Keratinocyte (primary cell): ENCODE results near the gene SEC16A. TPM values are rescaled to one million over a fixed set of nuclear protein-coding genes. Genes with fewer than 3 reads are reported as not detected.

Experiments used
- DNase-seq: peaks from one replicate; pipeline ENCODE4 v3.0.0-alpha.2; 2011; ENCODE audit warnings: low read depth, missing footprints, low spot score
- FAIRE-seq: peaks from 2 replicates; lab custom pipeline; 2011; peaks lifted over from hg19 to GRCh38; lab: Jason Lieb, UNC
- H2AFZ ChIP-seq: 2 replicates; pipeline ENCODE4 v1.6.0; 2012; ENCODE audit warnings: low read length, control low read depth, inconsistent platforms; ENCODE audit not compliant: control insufficient read depth
- H3K27ac ChIP-seq: 2 replicates; pipeline ENCODE4 v1.5.1; 2011; ENCODE audit warnings: low read length; ENCODE audit not compliant: control insufficient read depth, insufficient read depth
- H3K27me3 ChIP-seq: 3 replicates; pipeline ENCODE4 v1.6.0; 2011; ENCODE audit warnings: low read length; ENCODE audit not compliant: control insufficient read depth, insufficient read depth; ENCODE audit errors: extremely low read depth
- H3K36me3 ChIP-seq, 2 experiments: 2 replicates in 1 of 2; 3 replicates in 1 of 2; pipeline ENCODE4 v1.5.1; 2011; ENCODE audit warnings: low read length in 2 of 2, mild to moderate bottlenecking in 1 of 2; ENCODE audit not compliant: control insufficient read depth in 2 of 2, insufficient read depth in 2 of 2; ENCODE audit errors: extremely low read depth in 1 of 2
- H3K4me1 ChIP-seq: 3 replicates; pipeline ENCODE4 v1.5.1; 2011; ENCODE audit warnings: low read length; ENCODE audit not compliant: control insufficient read depth, insufficient read depth; ENCODE audit errors: extremely low read depth
- H3K4me2 ChIP-seq: 3 replicates; pipeline ENCODE4 v1.6.0; 2011; ENCODE audit warnings: low read depth, low read length; ENCODE audit not compliant: control insufficient read depth, insufficient read depth; ENCODE audit errors: extremely low read depth
- H3K4me3 ChIP-seq, 3 experiments: fragments of 200-600 bp in 1 of 3; sonication (generic) in 1 of 3; 2 replicates in 2 of 3; 3 replicates in 1 of 3; pipeline ENCODE4 v1.5.1; 2011 to 2016; ENCODE audit warnings: low read length in 3 of 3, mild to moderate bottlenecking in 3 of 3, control low read depth in 2 of 3, inconsistent platforms in 1 of 3, low read depth in 1 of 3, mixed read lengths in 1 of 3, mixed run types in 1 of 3, moderate library complexity in 1 of 3; ENCODE audit not compliant: control insufficient read depth in 2 of 3, insufficient read depth in 2 of 3; ENCODE audit errors: extremely low read depth in 1 of 3
- H3K79me2 ChIP-seq: 2 replicates; pipeline ENCODE4 v1.6.0; 2012; ENCODE audit warnings: low read length; ENCODE audit not compliant: control insufficient read depth, insufficient read depth
- H3K9ac ChIP-seq: 3 replicates; pipeline ENCODE4 v1.6.0; 2011; ENCODE audit warnings: low read length; ENCODE audit not compliant: control insufficient read depth, insufficient read depth; ENCODE audit errors: extremely low read depth
- H3K9me1 ChIP-seq: 3 replicates; pipeline ENCODE4 v1.6.0; 2011; ENCODE audit warnings: low read length; ENCODE audit not compliant: control insufficient read depth, insufficient read depth; ENCODE audit errors: extremely low read depth
- H3K9me3 ChIP-seq: 2 replicates; pipeline ENCODE4 v1.5.1; 2012; ENCODE audit warnings: low read depth, low read length; ENCODE audit not compliant: control insufficient read depth
- H4K20me1 ChIP-seq: 3 replicates; pipeline ENCODE4 v1.6.0; 2011; ENCODE audit warnings: low read length; ENCODE audit not compliant: control insufficient read depth, insufficient read depth; ENCODE audit errors: extremely low read depth
- EZH2 ChIP-seq: IDR thresholded peaks from one replicate; pipeline ENCODE4 v1.6.1; 2012; ENCODE audit warnings: inconsistent platforms, mild to moderate bottlenecking, low read length, moderate library complexity
- dilution Hi-C: fragments of 300-500 bp; cut with MboI; formaldehyde crosslinking; loops from one replicate; pipeline ENCODE4 v1.7.0; 2020; ENCODE audit warnings: low sequenced_read_pairs; ENCODE audit not compliant: extremely low pct_ligation_motif_present
- polyA plus RNA-seq, 5 experiments: library from polyadenylated mRNA; depleted of rRNA in 3 of 5; stranded (reverse) in 3 of 5; stranded (forward) in 1 of 5; unstranded in 1 of 5; fragments of >200 nt; gene quantifications; 1 replicate in 1 of 5; 2 replicates in 3 of 5; 3 replicates in 1 of 5; pipeline versions ENCODE4 v1.2.1 to v1.2.3, GENCODE V29; 2011 to 2012; ENCODE audit warnings: missing spikeins in 2 of 5, low read depth in 1 of 5, low replicate concordance in 1 of 5
- TF ChIP-seq, protein P1 (sequence below), 3 experiments: IDR thresholded peaks in 1 of 3; conservative IDR thresholded peaks in 1 of 3; optimal IDR thresholded peaks in 1 of 3; 2 replicates in 2 of 3; 3 replicates in 1 of 3; pipeline versions ENCODE3 to v1.5.1; 2011; ENCODE audit warnings: low read length in 3 of 3, mild to moderate bottlenecking in 3 of 3, moderate library complexity in 2 of 3, control low read depth in 1 of 3, inconsistent platforms in 1 of 3; ENCODE audit not compliant: insufficient read depth in 2 of 3; ENCODE audit errors: extremely low read depth in 1 of 3

SEC16A gene
- polyA plus RNA-seq, 1 donor (not counting 4 experiments of a cell fraction or from before 2014, with no cell fraction given) = 15.8 TPM

DNA sequence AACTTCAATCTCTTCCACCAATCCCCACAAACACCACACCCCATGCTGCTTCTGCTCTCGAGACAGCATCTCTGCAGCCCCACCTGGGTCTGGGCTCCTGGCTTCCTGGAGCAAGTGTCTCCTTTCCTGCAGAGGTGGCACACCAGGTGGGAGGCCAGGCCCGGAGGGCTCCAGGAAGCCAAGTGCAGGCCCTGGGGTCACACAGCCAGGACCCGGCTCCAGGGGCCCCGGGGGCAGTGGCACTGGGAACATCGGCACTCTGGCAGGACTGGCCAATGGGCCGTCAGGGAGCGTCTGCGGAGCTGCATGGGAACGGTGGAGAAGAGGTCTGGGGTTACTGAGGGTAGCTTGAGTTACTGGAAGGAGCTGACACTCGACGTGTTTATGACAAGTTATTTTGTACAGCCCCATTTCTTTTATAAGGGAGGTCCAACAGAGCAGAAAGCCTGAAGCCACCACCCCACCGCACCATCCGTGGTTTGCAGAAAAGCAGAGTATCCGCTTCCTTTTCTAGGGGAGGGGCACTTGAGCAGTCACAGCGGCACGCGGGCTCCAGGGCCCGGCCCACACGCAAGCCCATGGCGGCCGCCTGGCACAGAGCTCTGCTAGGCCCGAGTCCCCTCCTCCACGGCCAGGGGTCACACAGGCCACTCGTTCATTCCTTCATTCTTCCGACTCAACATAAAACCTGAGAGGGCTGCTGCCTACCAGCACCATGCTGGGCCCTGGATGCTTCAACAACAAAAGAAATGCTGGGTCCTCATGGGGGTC is 28.6 kb downstream of the SEC16A start:
- no peaks in the 10 kb centered on the region for H3K27me3 ChIP-seq
- H3K36me3 ChIP-seq = peaks cover 54 to 58% of the 10 kb centered on the region in 2 experiments
- no peaks in the 10 kb centered on the region for H3K4me1 ChIP-seq
- DNase-seq = no peak
- H3K9ac ChIP-seq = no peak overlapping the region
- no peaks in the 10 kb centered on the region for H3K9me1 ChIP-seq
- no peaks in the 10 kb centered on the region for H3K79me2 ChIP-seq
- no peak overlapping the region for H3K4me3 ChIP-seq
- no peak overlapping the region for H3K27ac ChIP-seq
- no peak overlapping the region for H2AFZ ChIP-seq
- dilution Hi-C loops = no loop called here
- H3K4me2 ChIP-seq = no peak overlapping the region
- H4K20me1 ChIP-seq = peaks cover 3% of the 10 kb centered on the region
- TF ChIP-seq EZH2 = no peak
- TF ChIP-seq, protein P1, sequence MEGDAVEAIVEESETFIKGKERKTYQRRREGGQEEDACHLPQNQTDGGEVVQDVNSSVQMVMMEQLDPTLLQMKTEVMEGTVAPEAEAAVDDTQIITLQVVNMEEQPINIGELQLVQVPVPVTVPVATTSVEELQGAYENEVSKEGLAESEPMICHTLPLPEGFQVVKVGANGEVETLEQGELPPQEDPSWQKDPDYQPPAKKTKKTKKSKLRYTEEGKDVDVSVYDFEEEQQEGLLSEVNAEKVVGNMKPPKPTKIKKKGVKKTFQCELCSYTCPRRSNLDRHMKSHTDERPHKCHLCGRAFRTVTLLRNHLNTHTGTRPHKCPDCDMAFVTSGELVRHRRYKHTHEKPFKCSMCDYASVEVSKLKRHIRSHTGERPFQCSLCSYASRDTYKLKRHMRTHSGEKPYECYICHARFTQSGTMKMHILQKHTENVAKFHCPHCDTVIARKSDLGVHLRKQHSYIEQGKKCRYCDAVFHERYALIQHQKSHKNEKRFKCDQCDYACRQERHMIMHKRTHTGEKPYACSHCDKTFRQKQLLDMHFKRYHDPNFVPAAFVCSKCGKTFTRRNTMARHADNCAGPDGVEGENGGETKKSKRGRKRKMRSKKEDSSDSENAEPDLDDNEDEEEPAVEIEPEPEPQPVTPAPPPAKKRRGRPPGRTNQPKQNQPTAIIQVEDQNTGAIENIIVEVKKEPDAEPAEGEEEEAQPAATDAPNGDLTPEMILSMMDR (optimal IDR thresholded peaks at IDR 0.05 in 1 of 3, IDR thresholded peaks at IDR 0.05 in 1 of 3, conservative IDR thresholded peaks at IDR 0.05 in 1 of 3; ENCODE audit: extremely low read depth in 1 of 3, insufficient read depth in 2 of 3, low read length in 3 of 3) = no peak
- no peak for FAIRE-seq
- H3K9me3 ChIP-seq = no peaks in the 10 kb centered on the region

DNA sequence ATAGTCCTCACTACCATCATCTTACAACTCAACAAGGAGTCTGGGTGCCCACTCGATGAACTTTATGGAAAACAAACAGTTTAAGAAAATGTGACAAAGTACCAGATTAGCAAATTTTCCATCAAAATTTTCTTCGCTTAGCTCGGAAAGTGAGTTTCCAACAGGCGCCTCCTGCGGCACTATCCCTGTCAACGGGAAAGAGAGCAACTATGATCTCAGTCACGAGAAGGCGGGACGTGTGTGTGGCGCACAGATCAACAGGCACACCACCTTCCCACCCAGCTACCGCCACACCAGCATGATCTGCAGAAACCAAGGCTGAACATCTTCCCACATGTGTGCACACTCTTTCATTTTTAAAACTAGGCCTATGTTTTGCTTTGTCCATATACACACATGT is 29.5 kb downstream of the SEC16A start:
- no peaks in the 10 kb centered on the region for H3K9me3 ChIP-seq
- DNase-seq (no peak), FAIRE-seq (no peak)
- peaks cover 3% of the 10 kb centered on the region for H4K20me1 ChIP-seq
- no peak overlapping the region for H3K4me2 ChIP-seq
- no peaks in the 10 kb centered on the region for H3K4me1 ChIP-seq
- H3K36me3 ChIP-seq = peaks cover 54 to 57% of the 10 kb centered on the region in 2 experiments
- no peaks in the 10 kb centered on the region for H3K27me3 ChIP-seq
- no peak overlapping the region for H2AFZ ChIP-seq
- dilution Hi-C loops = no loop called here
- TF ChIP-seq EZH2 = no peak
- TF ChIP-seq, protein P1 (optimal IDR thresholded peaks at IDR 0.05 in 1 of 3, IDR thresholded peaks at IDR 0.05 in 1 of 3, conservative IDR thresholded peaks at IDR 0.05 in 1 of 3; ENCODE audit: extremely low read depth in 1 of 3, insufficient read depth in 2 of 3, low read length in 3 of 3) = no peak
- no peaks in the 10 kb centered on the region for H3K9me1 ChIP-seq
- H3K27ac ChIP-seq = no peak overlapping the region
- no peaks in the 10 kb centered on the region for H3K79me2 ChIP-seq
- H3K9ac ChIP-seq = no peak overlapping the region
- H3K4me3 ChIP-seq = no peak overlapping the region
